Prostate gland (tissue), 2 donors: ENCODE data around the gene KRTAP10-2.

Source experiments
- CTCF ChIP-seq, 4 experiments: fragments of 200-600 bp in 2 of 4; fragments of 450-650 bp in 2 of 4; sonication (generic) in 2 of 4; IDR thresholded peaks; 1 replicate in 3 of 4; 2 replicates in 1 of 4; pipeline ENCODE4 v1.5.1; 2016 to 2019; ENCODE audit warnings: antibody characterized with exemption in 4 of 4, mild to moderate bottlenecking in 2 of 4, moderate library complexity in 2 of 4
- POLR2A ChIP-seq: fragments of 450-650 bp; IDR thresholded peaks from one replicate; pipeline ENCODE4 v1.6.1; 2016; ENCODE audit warnings: antibody characterized with exemption, mild to moderate bottlenecking
- POLR2AphosphoS5 ChIP-seq: sonication (generic); formaldehyde crosslinking; IDR thresholded peaks from one replicate; pipeline ENCODE4 v1.6.1; 2017; ENCODE audit warnings: antibody characterized with exemption

- TF ChIP-seq CTCF (IDR thresholded peaks at IDR 0.05) (no peak), POLR2A (no peak), POLR2AphosphoS5 (no peak)
These were observed 1.4 kb upstream of the KRTAP10-2 start for GRCh38 chr21:44552681-44553080.
